Superior temporal gyrus (tissue), 1 donor: ENCODE results near the gene OXT.
"Not testable (repeated sequence)": the region's sequence is repeated elsewhere in the genome, so short reads cannot be mapped to it uniquely, and the experiment has no call there.

Source experiments
- DNase-seq: peaks from one replicate; pipeline ENCODE4 v3.0.0-alpha.2; 2016; ENCODE audit errors: extremely low spot score

OXT gene

DNA sequence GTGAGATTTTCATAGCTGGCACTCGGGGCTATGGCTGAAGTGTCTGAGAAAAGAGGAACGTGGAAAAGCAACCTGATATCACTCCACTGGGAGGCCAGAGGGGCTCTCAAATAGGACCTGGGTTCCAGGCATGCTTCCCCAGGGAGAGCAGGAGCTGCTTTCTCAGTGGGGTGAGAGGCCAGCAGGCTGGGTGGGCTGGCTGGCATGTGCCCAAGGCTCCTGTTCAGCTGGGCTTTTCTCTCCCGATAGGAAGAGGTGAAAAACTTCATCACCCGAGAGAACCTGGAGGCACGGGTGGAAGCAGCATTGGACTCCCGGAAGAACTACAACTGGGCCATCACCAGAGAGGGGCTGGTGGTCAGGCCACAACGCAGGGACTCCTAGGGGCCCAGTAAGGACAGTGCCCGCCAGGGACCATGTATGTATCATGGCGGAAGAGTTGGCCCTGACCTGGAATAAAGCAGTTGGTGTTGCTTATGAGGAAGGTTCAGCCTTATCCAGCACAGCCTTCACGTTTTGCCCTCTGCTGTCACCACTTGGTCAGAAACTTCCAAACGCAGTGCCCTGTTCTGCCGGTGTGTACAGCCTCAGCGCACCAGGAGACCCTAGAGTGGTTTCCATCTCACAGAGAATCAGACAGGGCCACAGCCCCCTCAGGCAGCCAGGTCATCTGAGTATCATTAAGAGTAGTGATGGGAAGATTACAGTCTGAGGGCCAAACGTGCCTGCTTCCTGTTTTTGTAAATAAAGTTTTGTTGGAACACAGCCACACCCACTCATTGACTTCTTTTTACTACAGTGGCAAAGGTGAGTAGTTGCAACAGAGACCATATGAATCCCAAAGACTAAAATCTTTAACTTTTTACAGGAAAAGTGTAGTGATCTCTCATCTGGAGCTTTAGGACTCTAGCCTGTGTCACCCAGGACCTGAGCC is 23.7 kb upstream of the OXT start:
- no peak for DNase-seq

DNA sequence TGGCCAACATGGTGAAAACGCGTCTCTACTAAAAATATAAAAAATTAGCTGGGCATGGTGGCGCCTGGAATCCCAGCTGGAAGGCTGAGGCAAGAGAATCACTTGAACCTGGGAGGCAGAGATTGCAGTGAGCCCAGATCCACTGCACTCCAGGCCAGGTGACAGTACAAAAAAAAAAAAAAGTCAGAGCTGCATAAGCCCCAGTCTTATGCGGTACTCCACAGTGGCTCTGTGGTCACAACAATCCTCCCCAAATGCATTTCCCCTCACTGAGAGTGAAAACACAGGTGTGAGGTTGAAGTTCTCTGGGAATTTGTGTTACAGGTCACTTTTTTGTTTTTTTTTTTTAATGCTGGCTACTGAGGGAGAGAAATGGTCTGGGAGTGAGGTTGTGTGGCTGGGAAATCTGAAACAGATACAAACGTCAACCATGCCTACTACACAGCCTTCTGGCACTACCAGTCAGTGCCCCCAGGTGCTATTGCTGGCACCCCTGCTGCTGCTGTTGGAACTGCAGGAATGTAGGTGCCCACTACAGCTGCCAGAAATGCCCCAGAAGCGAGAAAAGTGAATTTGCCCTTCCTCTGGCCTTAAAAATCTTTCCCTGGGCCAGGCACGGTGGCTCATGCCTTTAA is 19.9 kb upstream of the OXT start:
- no peak for DNase-seq

DNA sequence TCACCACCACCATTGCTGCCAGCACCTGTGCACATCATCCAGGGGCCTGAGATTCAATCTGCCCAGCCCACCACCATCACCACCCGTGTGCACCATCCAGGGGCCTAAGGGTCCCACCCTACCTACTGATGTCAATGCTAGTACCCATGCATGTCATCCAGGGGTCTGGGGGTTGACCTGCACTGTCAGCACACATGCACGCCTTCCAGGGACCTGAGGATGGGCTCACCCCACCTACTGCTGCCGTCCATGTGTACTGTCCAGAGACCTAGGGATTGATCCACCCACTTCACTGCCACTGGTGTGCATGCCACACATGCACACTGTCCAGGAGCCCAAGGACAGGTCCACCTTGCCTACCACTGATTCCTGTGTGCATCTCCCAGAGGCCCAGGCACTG is 11.9 kb upstream of the OXT start:
- DNase-seq = no peak

DNA sequence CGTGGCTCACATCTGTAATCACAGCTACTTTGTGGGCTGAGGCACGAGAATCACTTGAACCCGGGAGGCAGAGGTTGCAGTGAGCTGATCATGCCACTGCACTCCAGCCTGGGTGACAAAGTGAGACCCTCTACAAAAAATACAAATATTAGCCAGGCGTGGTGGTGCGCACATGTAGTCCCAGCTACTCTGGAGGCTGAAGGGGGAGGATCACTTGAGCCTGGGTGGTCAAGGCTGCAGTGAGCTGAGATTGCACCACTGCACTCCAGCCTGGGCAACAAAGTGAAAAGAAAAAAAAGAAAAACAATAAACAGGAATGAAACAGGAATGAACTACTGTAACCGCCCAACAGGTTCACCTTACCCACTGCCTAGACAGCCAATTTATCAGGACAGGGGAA is 7.3 kb upstream of the OXT start:
- DNase-seq = not testable (repeated sequence)

DNA sequence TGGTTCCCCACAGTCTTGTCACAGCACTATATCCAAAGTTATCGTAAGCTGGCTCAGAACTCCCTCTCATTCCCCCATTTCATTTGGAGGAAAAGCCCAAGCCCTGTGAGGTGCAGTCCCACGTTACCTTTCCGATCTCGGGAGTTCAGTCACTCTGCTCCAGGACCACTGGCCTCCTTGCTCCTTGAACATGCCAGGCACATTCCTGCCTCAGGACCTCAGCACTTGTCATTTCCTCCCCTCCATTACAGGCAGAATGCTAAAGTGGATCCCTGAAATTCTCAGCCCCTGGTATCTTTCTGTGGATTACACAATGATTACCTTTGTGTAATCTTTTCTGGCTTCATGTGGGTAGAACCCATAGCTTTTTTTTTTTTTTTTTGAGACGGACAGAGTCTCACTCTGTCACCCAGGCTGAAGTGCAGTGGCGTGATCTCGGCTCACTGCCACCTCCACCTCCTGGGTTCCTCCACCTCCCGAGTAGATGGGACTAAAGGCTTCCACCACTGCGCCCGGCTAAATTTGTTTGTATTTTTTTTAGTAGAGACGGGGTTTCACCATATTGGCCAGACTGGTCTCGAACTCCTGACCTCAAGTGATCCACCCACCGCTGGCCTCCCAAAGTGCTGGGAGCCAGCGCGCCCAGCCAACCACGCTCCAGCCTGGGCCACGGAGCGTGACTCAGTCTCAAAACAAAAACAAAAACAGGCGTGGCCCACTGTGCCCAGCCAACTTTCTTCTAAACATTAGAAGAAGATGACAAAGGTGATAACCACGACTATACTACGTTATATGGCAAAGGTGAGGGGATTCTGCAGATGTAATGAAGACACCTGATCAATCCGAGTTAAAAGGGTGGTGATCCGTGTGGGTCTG is 4.0 kb upstream of the OXT start:
- DNase-seq = no peak

DNA sequence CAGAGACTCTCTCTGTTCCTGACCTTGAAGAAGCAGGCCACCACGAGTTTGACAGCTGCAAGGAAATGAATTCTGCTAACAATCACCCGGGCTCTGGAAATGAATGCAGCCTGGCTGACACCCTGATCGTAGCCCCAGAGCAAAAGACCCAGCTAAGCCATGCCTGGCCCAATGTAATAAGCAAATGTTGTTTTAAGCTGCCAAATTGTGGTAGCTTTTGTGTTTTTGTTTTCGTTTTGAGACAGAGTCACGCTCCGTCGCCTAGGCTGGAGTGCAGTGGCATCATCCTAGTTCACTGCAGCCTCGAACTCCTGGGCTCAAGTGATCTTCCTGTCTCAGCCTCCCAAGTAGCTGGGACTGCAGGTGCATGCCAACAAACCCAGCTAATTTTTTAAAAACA is 3.3 kb upstream of the OXT start:
- DNase-seq = no peak

DNA sequence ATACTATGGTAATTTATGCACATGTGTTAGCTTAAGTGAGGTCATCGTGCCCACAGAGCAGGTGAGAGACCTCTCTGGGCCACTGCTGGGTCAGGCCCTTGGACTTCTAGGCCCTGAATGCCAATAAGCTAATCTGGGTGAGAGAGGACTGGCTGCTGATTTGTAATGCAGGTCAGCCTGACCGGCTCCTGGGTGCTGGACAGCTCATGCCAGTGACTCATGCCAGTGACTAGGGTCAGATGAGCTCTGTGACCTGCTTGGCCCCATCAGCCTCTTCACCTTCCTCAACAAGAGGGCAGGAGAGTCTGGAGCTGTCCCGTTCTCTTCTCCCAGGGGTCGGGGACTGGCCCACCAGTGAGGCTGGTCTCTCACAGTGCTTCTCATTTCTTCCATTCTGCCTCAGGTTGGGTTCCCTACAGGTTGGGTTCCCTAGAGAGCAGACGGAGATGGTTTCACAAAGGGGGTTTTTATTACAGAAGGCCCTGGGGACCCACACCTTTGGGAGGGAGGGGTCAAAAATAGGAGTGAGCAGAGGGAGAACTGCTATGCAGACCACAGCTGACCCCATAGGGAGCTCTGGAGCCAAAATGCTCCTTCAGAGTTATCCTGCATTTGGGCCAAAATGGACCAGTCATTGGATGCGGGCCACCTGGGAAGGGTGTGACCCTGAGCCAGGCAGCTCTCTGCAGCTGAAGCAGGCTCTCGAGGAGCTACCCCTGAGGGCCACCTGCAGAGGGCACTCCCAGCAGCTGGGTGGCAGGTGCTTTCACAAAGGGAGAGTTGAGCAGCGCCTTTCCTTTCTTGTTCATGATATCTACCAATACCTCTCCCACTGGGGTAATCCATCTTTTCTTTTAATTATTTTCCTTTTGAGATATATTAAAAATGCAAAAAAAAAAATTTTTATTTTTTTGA is 2.2 kb upstream of the OXT start:
- DNase-seq = no peak

DNA sequence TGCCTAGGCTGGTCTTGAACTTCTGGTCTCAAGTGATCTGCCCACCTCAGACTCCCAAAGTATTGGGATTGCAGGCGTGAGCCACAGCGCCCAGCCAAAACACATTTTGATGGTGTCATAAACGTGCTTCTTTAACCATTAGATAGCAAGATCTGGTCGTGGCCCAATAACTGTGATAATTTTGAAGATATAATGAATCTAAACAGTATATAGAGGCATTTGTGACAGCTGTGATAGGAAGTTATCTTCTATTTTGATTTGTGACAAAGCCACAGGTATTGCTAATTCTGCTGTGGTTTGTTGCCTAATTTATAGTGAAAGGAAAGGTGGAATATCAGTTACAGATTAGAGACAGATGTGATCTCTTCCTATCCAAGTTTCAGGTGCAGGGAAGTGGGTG is 695 bp upstream of the OXT start:
- no peak for DNase-seq

DNA sequence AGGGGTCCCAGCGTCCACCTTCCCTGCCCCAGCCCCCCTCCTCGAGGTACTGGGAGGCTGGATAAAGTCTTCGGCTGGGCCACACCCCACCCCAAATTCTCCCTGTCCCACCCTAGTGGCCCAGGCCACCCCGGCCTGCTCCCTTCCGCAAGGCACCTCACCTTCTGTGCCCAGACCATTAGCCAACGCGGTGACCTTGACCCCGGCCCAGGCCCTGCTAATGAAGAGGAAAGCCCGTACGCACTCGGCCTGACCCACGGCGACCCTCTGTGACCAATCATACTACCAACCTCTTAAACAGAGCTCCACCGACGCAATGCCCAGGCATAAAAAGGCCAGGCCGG is 182 bp upstream of the OXT start:
- no peak for DNase-seq

DNA sequence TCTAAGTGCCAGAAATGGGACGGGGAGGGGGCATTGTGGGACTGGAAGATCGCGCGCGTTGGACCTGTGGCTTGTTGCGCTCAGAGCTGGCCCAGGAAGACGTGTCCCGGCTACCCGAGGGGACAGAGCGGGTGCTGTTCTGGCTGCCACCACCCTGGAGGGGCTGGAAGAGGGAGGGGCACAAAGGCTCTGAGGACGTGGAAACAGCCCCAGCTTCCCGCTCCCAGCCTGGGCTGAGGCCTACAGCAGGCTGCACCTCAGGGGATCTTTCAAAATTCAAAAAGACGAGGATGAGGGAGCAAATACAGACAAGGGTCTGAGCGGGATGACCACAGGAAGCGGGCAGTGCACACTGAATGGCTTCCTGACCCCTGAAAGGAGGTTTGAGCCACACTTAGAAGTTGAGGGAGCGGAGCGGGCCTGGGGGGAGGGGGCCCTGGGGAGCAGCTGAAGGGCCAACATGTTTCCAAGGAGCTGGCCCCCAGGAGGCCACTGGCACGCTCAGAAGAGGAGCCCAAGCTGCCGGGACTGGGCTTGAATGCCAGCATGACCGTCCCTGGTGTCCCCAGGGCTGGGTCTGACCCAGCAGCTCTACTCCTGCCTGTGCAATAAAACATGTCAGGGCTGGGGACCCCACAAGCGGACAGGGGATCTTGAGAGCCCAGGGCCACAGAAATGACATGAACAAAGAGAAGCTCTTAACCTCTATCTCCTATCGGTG is 1.3 kb downstream of the OXT start:
- no peak for DNase-seq

DNA sequence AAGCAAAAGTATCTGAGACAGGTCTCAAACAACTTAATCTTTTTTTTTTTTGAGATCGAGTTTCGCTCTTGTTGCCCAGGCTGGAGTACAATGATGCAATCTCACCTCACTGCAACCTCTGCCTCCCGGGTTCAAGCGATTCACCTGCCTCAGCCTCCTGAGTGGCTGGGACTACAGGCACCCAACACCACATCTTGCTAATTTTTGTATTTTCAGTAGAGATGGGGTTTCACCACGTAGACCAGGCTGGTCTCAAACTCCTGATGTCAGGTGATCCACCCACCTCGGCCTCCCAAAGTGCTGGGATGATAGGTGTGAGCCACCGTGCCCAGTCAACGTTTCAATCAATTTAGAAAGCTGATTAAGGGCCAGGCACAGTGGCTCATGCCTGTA is 1.8 kb downstream of the OXT start:
- DNase-seq = not testable (repeated sequence)

DNA sequence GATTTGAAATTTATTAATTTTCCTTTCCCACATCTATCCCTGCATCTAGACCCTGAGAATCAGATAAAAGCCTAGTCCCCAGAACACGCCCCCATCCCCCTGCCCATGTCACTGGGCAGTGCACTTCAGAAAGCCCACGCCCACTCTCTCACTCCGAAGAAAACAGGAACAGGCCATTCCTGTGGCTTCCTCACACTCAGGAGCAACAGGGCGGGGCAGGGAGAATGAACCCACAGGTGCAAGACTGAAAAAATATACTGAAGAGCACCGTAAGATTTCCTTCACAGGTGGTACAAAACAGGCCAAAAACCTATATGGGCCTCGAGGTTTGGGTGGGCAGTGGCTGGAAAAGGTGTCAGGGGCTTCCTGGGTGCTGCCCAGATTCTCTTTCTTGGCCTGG is 3.4 kb downstream of the OXT start:
- no peak for DNase-seq

DNA sequence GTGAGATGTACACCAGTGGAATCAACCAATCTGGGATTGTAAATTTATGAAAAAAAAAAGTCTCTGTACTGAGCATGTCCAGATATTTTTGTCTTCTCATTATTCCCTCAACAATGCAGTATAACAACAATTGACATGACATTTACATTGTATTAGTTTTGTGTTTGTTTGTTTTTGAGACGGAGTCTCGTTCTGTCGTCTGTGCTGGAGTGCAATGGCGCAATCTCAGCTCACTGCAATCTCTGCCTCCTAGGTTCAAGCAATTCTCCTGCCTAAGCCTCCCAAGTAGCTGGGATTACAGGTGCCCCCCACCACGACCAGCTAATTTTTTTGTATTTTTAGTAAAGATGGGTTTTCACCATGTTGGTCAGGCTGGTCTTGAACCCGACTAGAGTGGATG is 3.9 kb downstream of the OXT start:
- DNase-seq = not testable (repeated sequence)

DNA sequence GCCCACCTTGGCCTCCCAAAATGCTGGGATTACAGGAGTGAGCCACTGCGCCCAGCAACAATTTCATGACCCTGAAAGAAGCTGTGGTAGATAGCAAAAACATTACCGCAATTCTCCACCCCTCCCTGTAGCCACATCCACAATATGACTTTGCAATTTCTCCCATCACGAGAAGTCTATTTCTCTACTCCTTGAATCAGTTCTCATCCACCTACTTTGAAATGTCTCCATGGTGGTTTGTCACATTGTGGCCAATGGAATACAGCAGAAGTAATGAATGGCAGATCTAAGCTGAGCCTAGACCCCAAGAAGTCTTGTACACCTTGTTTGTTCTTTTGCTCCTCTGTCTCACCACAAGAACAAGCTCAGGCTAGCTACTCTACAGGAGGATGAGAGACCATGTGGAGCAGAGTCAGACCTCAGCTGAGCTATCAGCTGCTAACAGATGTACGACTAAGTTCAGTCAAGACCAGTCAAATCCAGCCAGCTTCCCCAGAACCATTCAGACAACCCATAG is 6.3 kb downstream of the OXT start:
- no peak for DNase-seq

DNA sequence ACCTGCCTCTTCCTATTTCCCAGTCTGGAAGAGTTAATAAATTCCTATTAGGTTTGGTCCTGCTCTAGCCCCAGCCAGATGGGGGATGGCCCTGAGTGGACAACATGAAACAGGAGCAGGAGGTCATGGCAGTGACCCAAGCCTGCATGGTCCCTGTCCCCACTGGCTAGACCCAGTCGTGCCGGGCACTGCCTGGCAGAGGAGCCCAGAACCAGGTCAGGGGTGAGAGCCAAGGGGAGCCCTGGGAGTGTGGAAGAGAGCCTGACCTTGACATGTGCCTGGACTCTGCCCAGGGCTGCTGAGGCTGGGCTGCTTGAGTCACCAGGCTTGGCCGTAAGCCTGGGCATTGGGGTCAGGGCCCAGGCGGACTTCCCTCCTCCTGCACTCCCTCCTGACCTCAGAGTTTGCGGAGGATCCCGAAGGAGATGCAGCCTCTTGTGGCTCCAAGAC is 9.5 kb downstream of the OXT start:
- DNase-seq = no peak

DNA sequence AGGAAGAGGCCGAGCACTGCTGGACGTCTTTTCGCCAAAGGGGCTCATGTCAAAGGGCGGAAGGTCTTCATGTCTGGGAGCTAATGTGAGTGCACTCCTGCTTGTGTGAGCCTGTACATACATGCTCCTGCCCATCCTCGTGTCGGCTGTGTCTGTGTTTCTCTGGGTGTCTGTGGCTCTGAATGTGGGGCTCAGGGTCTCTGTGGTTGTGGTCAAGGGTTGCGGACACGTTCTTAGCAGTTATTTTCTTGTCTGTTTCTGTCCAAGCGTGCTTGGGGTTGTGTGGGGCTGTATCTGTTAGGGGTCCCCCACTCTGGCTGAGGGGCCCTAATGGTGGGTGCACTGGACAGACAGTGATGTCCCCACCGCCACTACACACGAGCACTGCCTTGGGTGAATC is 10.2 kb downstream of the OXT start:
- no peak for DNase-seq

DNA sequence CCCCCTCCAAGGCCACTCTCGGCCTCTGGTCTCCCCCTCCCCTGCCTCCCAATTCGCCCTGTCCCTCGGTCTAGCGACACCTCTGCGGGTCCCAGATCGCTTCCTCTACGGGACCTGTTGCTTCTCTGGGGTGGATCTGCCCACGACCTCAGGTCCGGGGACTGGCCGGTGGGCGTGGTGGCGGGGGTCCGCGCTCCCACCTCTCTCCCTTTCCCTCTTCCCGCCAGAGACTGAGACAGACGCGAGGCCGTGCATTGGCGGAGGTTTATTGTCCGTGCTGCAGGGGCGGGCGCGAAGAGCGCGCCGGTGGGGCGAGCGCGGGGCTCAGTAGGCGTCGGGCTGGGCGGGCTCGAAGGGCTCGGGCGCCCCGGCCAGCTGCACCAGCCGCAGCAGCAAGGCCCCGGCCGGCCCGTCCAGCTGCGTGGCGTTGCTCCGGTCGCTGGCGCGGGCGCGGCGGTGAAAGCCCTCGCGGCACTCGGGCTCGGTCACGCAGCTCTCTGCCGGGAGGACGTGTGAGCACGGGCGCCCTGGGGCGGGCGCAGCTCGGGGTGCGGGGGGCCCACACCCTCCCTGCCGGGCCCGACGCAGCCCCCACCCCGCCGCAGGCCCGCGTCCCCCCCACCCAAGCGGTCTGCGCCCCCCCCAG is 11.0 kb downstream of the OXT start:
- no peak for DNase-seq

DNA sequence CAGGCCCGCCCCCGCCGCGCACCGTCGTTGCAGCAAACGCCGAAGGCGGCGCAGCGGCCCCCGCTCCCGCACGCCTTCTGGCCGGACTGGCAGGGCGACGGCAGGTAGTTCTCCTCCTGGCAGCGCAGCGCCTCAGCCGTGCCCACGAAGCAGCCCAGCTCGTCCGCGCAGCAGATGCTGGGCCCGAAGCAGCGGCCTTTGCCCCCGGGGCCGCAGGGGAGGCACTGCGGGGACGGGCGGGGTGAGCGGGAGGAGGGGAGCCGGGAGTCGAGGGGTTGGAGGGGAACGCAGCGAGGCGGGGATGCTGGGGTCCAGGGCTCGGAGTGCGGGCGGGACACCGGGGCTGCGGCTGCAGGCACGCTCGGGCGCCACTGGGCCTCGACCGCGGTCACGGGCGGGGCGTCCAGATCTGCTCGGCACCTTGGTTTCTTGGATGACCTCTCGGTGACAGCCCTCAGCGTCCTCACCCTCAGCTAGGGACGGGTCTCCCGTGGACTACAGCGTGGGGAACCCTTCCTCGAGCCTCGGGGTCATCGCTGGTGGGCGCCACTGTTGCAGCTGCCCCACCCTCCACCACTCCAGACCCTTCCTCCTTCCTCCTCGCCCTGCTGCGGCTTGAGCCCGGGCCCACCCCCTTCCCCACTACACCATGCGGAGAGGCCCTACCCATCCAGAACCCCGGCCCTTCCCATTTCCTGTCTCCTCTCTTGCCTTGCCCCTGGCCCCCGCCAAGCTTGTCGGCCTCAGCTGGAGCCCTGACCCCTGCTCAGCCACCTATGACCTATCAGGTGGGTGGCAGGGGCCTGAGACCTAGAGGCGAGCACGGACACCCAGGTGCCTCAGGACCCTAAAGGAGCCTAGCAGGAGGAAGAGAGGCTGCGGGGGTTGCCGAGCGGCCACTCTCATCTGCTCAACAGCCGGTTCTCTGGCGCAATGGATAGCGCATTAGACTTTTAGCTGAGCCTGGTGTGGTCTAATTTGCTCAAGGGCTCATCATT is 11.8 kb downstream of the OXT start:
- DNase-seq = no peak
